RKO (cell line): ENCODE data around the gene MTHFD1L.
A peak's percentile ranks its signal among the peaks of the same experiment; 100 is the strongest.
"Not testable (repeated sequence)": the region's sequence is repeated elsewhere in the genome, so short reads cannot be mapped to it uniquely, and the experiment has no call there.

Experiments
- DNase-seq: peaks from one replicate; pipeline ENCODE4 v3.0.0-alpha.2; 2016; ENCODE audit warnings: low spot score

MTHFD1L gene

DNA sequence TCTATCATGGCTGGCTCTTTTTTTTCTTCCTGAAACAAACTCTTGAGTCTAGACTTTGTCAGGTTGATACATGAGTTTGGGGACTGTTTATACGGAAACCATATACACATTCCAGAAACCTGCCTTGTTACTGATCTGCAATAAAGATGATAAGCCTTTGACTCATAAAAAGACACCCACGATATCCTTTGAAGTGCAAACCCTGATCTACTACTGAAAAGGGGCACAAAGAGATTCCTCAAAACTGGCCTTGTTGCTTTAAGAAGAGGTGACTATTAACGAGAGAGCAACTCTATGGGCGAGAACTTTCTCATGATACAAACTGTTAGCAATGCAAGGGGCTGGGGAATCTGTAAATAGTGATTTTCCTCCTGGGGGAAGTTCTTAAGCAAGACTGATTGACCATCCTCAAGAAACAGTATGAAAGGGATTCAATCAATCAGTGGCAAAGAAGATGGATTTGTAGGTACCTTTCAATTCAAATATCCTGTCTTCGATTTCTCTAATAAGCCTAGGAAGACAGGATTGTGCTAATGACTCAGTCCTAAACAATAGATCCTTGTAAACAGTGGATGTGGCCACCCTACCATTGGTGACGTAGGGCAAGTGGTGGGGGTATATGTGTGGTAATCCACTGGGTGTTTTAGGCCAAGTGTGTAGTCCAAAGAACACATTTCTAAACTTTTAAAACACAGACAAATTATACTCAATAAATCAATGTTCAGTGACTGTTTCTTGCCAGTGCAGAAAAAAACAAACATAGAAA is 260.3 kb downstream of the MTHFD1L start:
- DNase-seq, result peak; percentile 9

DNA sequence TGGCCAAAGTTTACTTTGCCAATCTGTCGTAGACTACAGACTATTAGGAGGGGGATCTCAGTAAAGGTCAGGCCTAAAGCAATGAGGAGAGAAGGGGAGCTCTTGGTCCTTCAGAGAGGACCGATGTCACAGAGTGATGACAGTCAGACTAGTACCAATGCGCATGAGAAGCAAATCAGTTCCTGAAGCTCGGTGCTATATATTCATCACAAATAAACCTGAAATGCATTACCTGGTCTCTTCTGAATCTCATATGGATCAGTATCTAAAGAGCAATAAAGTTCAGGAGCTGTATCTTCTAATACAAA is 260.9 kb downstream of the MTHFD1L start:
- not testable (repeated sequence) for DNase-seq

DNA sequence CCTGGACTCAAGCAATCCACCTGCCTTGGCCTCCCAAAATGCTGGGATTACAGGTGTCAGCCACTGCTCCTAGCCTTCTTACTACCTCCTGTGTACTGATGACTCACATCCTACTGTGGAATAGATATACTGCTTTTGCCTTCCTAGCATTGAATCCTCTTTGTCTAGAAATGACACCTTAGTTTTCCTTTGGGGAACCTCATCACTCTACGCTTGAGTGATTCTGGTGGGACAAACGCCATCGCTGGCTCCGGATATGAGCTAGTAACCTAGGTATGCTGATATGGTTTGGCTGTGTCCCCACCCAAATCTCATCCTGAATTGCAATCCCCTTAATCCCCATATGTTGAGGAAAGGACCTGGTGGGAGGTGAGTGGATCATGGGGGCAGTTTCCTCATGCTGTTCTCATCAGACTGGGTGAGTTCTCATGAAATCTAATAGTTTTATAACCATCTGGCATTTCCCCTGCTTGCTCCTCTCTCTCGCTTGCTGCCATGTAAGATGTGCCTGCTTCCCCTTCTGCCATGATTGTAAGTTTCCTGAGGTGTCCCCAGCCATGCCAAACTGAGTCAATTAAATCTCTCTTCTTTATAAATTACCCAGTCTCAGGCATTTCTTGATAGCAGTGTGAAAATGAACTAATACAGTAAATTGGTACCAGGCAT is 261.8 kb downstream of the MTHFD1L start:
- not testable (repeated sequence) for DNase-seq

DNA sequence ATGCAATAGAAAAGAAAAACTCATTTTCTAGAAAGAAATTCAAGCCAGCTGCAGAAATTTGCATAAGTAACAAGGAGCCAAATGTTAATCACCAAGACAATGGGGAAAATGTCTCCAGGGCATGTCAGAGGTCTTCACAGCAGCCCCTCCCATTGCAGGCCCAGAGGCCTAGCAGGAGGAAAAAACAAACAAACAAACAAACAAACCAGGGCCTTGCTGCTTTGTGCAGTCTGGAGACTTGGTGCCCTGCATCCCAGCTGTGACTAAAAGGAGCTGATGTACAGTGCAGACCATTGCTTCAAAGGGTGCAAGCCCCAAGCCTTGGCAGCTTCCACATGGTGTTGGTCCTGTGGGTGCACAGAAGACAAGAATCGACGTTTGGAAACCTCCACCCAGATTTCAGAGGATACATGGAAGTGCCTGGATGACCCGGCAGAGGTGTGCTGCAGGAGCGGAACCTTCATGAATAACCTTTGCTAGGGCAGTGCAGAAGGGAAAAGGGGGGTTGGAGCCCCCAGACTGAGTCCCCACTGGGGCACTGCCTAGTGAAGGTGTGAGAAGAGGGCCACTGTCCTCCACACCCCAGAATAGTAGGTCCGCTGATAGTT is 263.4 kb downstream of the MTHFD1L start:
- no peak for DNase-seq

DNA sequence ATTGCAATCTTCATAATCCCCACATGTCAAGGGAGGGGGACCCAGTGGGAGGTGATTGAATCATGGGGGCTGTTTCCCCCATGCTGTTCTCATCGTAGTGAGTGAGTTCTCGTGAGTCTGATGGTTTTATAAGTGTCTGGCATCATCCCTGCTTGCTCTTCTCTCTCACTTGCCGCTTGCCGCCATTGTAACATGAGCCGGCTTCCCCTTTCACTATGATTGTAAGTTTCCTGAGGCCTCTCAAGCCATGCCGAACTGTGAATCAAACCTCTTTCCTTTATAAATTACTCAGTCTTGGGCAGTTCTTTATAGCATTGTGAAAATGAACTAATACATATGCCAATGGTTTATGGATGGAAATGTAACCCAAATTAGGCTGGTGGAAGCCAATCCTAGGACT is 264.8 kb downstream of the MTHFD1L start:
- no peak for DNase-seq

DNA sequence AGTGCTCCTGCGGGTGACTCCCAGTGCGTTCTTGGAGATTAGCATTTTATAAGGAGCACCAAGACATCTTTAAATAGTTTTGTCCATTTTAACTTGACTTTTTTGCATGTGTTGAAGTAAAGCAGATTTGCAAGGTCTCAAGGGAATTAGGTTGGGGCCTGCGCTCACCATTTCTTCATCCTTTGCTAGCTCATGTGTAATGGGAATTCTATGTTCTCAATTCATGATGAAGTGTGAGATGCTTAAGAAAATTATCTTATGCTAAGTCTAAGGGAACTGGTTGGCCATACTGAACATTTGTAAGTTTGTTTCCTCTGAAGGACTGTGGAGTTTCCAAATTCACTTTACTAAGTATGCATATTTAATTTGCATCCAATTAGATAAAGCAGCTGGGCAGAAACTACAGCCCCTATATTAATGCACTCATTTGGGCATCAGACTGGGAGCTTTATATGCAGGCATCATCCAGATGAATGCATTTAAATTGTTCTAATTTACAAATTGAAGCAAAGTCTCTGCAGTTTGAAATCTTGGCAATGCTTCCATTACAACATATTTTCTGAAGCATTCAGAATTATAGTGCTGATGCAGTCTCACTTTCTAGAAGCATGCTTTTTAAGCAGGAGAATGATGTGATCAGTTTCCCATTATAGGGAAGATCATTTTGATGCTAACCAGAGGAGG is 266.0 kb downstream of the MTHFD1L start:
- no peak for DNase-seq

DNA sequence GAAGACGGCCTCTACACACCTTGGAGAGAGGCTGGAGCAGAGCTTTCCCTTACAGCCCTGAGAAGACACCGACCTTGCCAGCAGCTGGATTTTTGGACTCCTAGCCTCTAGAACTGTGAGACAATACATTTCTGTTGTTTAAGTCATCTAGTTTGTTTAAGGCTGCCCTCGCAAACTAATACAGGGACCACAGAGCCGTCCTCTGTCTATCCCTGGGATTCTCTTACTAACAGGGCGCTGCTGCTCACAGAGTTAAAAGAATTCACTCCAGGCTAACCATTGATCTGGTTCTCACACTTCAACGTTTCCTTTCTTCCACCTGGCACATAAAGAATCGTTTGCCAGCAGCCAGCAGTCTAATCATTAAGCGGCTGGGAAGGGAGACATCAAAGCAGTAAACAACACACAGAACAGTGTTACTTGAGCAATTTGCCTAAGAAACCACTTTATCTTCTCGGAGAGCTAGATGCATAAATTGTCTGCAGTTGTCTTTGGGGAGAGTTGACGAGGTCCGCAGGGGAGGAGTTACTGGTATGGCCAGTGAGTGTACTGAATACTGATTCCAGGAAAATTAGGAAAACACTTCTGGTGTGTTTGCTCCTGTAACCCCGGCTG is 270.7 kb downstream of the MTHFD1L start:
- DNase-seq, result no peak

DNA sequence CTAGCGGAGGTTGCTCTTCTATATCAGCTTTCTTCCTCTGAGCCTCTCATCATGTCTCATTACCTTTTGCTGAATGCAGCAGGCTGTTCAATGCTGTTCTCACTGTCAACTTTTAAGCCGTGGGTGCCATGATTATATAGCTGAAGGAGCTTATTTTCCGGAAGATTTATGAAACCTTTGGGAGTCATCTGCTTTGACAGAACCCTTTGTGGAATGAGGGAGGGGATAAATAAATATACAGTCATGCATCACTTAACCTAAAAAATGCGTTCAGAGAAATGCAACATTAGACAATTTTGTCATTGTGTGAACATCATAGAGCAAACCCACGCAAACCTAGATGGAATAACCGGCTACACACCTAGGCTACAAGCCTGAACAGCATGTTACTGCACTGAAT is 272.0 kb downstream of the MTHFD1L start:
- DNase-seq, result no peak

DNA sequence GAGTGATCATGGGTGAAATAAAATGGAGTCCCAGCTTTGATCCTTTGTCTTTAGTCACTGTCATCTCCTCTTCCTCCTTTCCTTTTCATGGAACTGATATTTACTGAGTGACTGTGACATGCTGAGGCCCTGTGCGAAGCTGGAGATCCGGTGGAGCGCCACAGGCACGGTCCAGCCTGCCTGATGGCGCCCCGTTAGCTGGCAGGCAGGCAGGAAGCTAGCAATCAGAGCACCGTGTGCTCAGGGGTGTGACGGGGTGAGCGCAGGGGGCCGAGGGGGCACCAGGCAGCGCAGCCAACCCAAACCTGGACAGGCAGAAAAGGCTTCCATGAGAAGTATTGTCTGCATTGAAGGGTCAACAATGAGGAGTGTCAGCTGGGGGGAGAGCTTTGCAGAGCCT is 274.0 kb downstream of the MTHFD1L start:
- DNase-seq, result no peak

DNA sequence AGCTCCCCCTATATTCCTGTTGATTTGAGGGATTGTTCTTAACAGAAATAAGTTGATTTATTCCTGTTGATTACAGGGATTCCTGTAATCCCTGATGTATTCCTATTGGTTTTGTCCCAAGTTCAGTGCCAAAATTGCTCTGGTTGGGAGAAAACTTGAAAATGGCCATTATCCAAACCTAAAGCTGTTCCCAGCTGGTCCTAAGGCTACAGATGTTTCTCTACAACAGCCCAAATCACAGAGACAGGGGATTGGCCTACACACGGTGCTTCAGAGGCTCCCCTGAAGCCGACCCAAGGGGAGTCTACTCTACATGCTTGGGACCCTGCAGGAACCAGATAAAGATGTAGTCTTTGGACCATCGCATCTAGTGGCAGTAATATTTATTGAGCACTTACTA is 275.3 kb downstream of the MTHFD1L start:
- DNase-seq, result no peak

DNA sequence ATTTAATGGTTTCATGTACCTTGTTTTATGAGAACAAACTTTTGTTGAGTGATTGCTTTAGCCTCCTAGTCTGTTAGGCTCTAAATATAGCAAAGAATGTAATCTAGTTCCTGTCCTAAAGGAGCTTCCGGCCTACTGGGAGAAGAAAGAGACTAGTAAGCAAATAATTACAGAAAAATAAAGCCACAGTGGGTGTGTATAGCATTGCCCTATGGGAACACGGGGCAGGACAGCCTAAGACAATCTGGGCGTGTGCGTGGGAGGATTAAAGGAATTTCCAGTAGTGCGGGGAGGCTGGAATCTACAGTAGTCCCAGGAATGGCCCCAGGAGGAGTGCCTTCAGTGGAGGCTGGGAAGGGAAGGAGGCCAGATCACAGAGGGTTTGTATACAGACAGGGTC is 276.2 kb downstream of the MTHFD1L start:
- DNase-seq, result no peak

DNA sequence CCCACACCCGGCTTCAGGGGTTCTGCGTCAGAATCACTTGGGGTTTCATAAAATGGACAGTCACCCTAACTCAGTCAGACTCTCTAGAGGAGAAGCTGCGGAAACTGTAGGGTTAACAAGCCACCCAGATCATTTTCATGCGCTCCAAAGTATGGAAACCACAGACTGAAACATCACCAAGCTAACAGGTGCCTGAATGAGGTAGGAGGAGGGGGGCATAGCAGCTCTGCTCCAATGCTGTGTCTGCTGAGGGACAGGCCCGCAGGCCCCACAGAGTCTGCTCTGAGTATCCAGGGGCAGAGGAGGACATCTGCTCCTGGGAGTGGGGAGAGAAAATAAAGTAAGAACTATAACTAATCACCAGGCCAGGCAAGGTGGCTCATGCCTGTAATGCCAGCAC is 277.2 kb downstream of the MTHFD1L start:
- no peak for DNase-seq

DNA sequence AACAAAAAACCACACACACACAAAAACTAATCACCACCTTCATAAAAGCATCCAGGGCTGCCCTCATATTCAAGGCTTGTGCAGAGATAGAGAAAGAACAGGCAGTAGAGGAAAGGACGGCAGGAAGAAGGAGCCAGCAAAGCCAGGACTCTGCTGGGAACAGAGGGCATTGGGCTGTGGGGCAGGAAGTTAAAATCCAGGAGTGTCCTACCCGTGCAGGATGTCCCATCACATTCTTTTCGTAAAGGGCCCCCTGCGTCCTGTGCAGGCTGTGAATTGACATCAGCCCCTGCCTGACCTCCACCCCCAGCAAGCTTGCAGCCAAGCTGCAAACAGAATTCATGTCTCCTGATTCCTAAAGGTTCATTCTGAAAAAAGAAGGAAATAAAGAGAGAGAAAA is 277.8 kb downstream of the MTHFD1L start:
- DNase-seq, result no peak

DNA sequence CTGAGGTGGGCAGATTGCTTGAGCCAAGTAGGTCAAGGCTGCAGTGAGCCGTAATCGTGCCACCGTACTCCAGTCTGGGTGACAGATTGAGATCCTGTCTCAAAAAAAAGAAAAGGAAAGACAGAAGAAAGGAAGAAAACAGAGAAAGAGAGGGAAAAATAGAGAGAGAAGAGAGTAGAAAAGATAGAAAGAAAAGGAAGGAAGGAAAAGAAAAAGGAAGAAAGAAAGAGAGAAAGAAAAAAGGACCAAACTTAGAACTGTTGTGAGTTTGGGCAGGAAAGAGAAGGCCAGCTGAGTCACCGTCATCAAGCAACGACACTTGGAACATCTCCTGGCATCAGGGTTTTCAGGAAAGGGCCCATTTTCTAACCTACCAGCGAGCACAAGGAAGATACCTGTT is 278.3 kb downstream of the MTHFD1L start:
- no peak for DNase-seq

DNA sequence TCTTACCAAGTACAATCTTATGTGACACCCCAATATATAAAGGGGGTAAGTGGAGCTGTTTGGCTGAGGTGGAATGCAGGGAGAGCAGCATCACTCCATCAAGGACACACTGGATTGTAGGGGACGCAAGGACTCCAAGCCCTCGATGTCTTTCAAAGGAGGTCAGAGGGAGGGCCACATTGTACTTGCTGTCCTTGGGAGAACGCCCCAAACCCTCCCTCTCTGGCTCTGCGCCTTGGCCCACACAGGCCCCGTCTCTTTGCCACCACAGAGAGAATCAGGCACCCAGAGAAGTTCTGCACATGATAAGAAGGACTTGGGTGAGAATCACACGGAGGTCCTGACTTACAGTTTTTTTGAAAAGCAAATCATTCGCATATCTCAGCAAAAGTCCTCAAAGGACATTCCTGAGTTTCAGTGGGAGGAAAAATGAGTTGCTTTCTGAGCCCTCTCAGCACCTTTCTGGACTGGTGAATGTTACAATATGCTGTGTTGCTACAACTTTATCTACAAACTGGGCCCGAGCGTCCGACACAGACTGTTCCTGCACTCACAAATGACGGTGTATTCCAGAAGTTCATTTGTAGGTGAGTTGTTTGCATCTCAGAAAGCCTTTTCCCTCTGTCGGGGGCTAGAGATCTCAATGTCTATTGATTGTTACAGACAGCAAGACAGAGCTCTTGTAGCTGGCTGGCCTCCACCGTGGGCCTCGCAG is 281.8 kb downstream of the MTHFD1L start:
- no peak for DNase-seq

DNA sequence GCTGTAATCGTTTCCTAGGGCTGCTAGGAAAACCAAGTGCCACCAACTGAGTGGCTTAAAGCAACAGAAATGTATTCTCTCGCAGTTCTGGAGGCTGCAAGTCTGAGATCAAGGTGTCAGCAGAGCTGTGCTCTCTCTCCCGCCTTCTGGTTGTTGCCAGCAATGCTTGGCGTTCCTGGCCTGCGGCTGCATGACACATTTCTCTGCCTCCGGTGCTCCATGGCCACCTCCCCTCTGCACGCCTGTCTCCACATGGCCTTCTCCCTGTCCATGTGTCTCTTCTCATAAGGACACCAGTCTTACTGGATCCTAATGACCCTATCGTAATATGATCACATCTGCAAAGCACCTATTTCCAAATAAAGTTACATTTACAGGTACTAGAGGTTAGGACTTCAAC is 282.6 kb downstream of the MTHFD1L start:
- no peak for DNase-seq

DNA sequence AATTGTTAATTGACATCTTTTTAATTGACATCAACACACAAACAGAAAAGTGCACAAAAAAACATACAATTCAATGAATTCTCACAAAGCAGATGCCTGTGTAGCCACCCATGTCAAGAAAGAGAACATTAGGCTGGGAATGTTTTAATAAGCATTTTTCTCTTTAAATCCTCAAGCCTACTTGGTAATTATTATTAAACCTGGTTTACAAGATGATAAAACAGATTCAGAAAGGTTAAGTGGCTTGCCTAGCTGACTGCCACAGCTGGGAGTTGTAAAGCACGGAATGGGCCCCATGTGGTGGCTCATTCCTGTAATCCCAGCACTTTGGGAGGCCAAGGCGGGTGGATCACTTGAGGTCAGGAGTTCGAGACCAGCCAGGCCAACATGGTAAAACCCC is 284.3 kb downstream of the MTHFD1L start:
- DNase-seq, result no peak
